ENCODE measurements around the gene OR52J3. TPM values are rescaled to one million over a fixed set of nuclear protein-coding genes. Genes with fewer than 3 reads are reported as not detected.

The OR52J3 gene
- not detected for total RNA-seq
- not detected for polyA plus RNA-seq (ENCODE audit: insufficient read length in 6 of 6)
- long read RNA-seq, donor 1, result 0 reads
- long read RNA-seq, donor 2, result 0 reads
- long read RNA-seq, donor 3, result 0 reads
- long read RNA-seq, donor 4, result 0 reads
- long read RNA-seq, donor 5, result 0 reads
- long read RNA-seq, donor 6, result 0 reads
- long read RNA-seq, donor 7, result 0 reads
- long read RNA-seq, donor 8, result 0 reads
- long read RNA-seq, donor 9, result 0 reads
- long read RNA-seq, donor 10, result 0 reads
- long read RNA-seq, donor 11, result 0 reads
- long read RNA-seq, donor 12, result 0 reads

DNA sequence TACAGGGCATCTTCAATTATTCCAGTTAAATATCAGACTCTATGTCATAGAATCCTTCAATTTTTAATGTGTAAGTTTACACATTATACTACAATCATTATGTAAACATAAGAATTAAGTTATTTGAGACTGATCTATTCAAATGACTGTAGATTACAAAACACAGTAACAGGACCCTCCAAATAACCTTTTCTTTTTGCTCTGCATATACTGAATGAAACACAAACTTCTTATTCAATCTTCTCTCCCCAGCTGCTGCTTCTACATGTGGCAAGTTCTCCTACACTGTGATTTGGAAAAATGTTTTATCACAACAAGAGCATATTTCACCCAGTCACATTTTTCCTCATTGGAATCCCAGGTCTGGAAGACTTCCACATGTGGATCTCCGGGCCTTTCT, at the start of gene OR52J3:
OR52J3 (plus strand) TSS at position 301 of the 400 bp plus-strand sequence; CDS start at position 301, 0 bp downstream.
- H3K27me3 ChIP-seq, result no peaks in the 10 kb centered on the region
- no peak within 1 kb of the TSS for H3K27ac ChIP-seq
- no peaks in the 10 kb centered on the region for H3K4me1 ChIP-seq
- no peak within 1 kb of the TSS for H3K4me3 ChIP-seq
- intact Hi-C loops (cut with DNase I), result no loop called here
- no peaks in the 10 kb centered on the region for H3K36me3 ChIP-seq
- DNase-seq (no peak), ATAC-seq (no peak)
- TF ChIP-seq, protein P1, sequence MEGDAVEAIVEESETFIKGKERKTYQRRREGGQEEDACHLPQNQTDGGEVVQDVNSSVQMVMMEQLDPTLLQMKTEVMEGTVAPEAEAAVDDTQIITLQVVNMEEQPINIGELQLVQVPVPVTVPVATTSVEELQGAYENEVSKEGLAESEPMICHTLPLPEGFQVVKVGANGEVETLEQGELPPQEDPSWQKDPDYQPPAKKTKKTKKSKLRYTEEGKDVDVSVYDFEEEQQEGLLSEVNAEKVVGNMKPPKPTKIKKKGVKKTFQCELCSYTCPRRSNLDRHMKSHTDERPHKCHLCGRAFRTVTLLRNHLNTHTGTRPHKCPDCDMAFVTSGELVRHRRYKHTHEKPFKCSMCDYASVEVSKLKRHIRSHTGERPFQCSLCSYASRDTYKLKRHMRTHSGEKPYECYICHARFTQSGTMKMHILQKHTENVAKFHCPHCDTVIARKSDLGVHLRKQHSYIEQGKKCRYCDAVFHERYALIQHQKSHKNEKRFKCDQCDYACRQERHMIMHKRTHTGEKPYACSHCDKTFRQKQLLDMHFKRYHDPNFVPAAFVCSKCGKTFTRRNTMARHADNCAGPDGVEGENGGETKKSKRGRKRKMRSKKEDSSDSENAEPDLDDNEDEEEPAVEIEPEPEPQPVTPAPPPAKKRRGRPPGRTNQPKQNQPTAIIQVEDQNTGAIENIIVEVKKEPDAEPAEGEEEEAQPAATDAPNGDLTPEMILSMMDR (IDR thresholded peaks at IDR 0.05), result no peak
- H3K9me3 ChIP-seq, result no peaks in the 10 kb centered on the region

DNA sequence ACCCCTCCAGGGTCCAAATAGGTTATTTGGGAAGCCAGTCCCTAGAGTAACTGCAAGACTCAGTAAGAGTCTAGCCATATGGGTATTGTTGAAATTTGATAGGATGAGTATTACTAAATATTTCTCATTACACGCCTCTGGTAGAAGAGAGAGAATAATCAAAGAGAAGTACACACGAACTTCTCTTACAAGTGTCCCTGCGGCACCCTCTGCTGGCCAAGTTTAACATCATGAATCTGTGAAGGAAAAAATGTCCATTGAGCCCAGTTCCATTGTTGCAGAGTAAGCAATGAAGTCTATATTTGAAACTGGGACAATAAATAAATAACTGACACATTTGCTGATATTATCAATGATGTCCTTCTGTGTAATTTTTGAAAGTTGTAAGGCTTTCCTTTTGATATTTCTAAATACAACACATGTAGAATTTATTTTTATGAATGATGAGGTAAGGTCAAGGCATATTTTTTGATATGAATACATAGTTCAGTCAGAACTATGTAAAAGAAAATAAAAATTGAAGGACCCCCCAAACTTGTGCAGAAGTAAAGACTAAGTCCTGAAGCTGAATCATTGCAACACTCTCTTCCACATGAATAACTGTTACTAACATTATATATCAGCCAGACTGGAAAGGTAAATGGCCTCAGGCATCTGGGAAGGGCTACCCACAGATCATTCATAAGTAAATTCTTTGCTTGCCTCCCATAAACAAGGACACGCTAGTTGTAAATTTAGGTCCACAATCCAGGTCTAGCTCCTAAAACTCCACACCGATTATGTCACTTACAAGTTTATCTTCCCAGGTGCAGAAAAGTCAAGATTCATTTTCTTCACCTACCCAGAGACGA, 41.7 kb upstream of the OR52J3 start:
- no peak overlapping the region for H3K27ac ChIP-seq
- DNase-seq (peak in 3 of 4 donors; percentile 30 to 67 (median 38)), ATAC-seq (peak; percentile 76)
- no peaks in the 10 kb centered on the region for H3K4me1 ChIP-seq
- H3K9me3 ChIP-seq, result no peaks in the 10 kb centered on the region
- no peaks in the 10 kb centered on the region for H3K27me3 ChIP-seq
- no peaks in the 10 kb centered on the region for H3K36me3 ChIP-seq
- TF ChIP-seq, protein P1 (IDR thresholded peaks at IDR 0.05), result peak; percentile 25 to 42
- intact Hi-C loops (cut with DNase I), result loop anchor here in 1 of 2 donors (5.0 kb wide), 1 partner anchor 362 kb away; the partner anchor contains the start of gene OR51E1
- no peak overlapping the region for H3K4me3 ChIP-seq

DNA sequence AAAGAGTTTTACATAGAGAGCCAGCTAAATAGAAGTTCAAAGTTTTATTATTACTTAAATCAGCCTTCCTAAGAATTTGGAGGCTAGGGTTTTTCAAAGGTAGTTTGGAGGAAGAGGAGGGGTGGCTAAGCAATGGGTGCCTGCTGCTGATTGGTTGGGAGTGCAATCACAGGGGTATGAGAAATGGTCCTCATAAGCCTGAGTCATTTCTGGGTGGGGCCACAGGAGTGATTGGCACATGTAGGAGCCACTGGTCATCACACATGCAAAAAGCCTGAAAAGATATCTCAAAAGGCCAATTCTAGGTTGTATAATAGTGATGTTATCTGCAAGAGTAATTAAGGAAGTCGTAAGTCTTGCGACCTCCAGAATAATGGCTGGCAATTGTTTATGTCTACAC, 38.8 kb upstream of the OR52J3 start:
- H3K9me3 ChIP-seq, result no peaks in the 10 kb centered on the region
- H3K36me3 ChIP-seq, result no peaks in the 10 kb centered on the region
- ATAC-seq, result no peak
- DNase-seq, result no peak
- H3K4me1 ChIP-seq, result no peaks in the 10 kb centered on the region
- intact Hi-C loops (cut with DNase I), result no loop called here
- H3K27me3 ChIP-seq, result no peaks in the 10 kb centered on the region
- TF ChIP-seq, protein P1 (IDR thresholded peaks at IDR 0.05), result no peak
- H3K27ac ChIP-seq, result no peak overlapping the region
- H3K4me3 ChIP-seq, result no peak overlapping the region

DNA sequence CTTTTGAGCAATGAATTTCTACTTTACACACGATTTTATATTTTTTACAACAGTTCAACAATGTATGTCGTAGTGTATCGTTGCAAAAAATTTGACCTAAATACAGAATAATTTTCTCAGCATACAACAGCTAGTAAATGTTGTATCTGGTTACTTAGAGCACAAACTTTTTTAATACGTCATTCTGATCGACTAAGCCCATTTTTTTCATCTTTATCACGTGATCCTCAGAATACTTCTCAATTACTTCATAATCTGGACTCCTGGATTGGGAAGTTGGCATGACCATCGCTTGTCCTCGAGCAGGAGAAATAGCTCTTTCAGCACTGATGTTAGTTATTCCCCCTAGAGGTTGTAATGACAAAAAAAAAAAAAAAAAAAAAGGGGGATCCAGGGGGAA, 35.1 kb upstream of the OR52J3 start:
- ATAC-seq (no peak), DNase-seq (no peak)
- Histone ChIP-seq H3K4me3 (no peak overlapping the region), H3K27me3 (no peaks in the 10 kb centered on the region), H3K27ac (no peak overlapping the region), H3K4me1 (no peaks in the 10 kb centered on the region), H3K36me3 (no peaks in the 10 kb centered on the region), H3K9me3 (no peaks in the 10 kb centered on the region)
- intact Hi-C loops (cut with DNase I), result no loop called here
- TF ChIP-seq, protein P1 (IDR thresholded peaks at IDR 0.05), result no peak

DNA sequence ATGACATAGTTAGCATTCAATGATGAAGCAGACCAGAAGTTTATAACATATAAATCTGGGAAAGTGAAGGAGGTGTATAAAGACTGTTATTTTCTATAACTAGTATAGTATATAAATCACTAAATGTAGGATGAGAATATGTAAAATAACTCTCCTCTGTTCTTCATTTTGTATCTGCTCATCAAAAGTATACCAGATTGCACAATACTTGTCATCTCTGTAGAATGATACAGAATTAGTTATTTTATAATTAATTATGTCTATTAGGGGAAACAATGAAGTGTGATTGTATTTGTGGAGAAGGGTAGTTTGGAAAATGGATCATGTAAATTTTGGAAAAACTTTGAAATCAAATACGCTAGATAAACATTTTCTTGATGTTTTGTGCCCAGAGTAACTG, 33.3 kb upstream of the OR52J3 start:
- Histone ChIP-seq H3K36me3 (no peaks in the 10 kb centered on the region), H3K9me3 (no peaks in the 10 kb centered on the region), H3K27me3 (no peaks in the 10 kb centered on the region), H3K27ac (no peak overlapping the region), H3K4me3 (no peak overlapping the region), H3K4me1 (no peaks in the 10 kb centered on the region)
- no peak for ATAC-seq
- DNase-seq, result no peak
- TF ChIP-seq, protein P1 (IDR thresholded peaks at IDR 0.05), result no peak
- intact Hi-C loops (cut with DNase I), result no loop called here
